RCC 7860 (cell line): Measurements from ENCODE around the gene GNGT2.

Source experiments
- DNase-seq: peaks from one replicate; pipeline ENCODE4 v3.0.0-alpha.2; 2015; ENCODE audit warnings: low spot score
- FAIRE-seq: peaks from 2 replicates; lab custom pipeline; 2012; peaks lifted over from hg19 to GRCh38; lab: Jason Lieb, UNC

Gene GNGT2

GRCh38 chr17:49229805-49230600, 19.6 kb upstream of the GNGT2 start:
- FAIRE-seq (no peak), DNase-seq (no peak)

DNA sequence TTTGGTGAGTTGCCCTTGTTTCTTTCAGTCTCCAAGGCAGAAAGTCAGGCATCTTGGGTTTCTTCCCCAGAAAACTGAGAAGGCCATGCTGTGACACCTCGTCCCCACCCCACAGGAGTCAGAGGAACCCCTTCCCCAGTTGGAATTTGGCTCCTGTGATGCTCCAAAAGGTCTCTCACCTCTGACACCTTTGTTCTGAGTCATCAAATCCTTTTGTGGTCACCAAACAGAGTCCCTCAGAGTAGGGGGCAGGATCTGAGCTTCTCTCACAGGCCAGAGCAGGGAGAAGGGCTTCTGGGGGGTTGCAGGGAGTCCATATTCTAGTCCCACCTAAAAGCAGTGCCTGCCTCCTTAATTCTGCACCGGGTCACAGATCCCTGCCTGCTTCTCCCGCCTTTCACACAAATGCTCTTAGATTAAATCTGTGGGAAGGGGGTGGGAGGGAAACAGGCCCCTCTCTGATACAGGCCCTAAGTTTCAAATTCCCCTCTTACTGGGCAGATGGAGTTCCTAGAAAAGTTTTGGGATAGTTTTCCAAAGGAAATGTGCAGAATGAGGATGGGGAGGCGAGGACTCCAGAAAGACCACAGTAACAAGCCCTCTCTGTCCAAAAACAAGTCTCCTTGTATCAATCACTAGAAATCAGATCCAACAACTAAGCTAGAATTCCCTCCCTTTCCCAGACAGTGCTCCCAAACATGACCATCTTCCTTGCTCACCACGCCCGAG, 18.9 kb upstream of the GNGT2 start:
- FAIRE-seq (no peak), DNase-seq (no peak)

DNA sequence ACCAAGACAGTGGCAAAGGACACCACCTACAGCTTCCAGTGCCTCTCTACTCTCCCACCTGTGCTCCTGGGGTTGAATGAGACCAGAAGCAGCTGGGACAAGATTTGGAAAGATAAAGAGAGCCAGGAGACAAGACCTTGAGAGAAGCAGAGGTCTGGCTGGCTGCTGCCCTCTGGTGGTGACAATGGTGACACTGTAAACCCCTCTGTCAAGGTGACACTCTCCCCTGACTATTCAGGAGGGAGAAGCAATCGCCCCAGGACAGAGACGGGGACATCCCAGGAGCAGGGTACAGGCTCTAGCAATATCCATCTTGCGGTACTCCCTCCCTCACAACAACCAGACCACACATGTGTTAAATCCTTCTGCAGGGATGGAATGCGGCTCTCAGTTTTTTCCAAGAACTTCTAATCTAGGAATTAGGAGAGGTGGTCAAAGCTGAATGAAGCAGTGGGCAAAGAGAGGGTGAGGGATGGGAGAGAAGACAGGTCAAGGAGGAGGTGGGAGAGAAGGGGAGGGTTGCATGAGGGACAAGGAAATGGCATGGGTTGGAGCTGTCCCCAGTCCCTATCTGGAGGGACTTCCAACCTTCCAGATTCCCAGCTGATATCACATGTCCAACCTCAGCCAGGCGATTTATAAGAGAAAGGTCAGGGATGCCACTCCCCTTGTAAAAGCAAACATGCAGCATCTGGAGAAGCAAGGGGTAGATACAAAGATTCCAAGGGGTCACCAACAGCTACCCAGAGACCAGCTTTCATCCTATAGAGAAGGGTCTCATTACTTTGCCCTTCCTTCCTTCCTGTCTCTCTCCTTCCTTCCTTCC, 17.3 kb upstream of the GNGT2 start:
- FAIRE-seq = peak; percentile 20
- peak; percentile 59 for DNase-seq

- DNase-seq (no peak), FAIRE-seq (no peak)
These were observed 16.5 kb upstream of the GNGT2 start for GRCh38 chr17:49226771-49227435.

DNA sequence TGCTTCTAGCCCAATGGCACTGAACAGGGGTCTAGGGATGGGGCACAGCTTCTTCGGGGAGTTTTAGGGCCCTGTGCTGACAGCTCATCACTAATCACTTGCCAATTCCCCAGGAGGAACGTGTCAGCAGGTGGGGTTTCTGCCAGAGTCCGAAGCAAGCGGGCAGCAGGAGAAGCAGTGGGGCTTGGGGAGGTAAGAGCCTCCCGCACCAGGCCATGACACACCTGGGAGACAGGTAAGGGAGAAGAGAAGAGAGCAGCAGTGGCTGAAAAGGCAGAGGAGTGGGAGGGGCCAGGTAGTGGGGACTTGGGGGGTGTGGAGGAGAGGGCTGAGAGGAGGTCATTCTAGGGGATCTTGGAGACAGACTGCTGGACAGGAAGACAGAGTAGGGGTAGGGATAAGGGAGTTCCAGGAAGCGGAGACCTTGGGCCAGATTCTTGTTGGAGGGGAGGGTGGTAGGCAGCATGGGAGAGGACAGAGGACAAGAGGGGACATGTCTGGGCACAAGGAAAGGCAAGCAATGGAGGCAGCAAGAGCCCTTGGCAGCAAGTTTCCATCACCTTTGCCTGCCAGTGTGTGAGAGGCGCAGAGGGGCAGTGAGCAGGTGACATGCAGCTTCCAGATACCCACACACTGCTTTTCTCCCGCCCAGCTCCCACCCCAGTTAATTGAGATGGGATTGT, 15.3 kb upstream of the GNGT2 start:
- DNase-seq = no peak
- FAIRE-seq = no peak

DNA sequence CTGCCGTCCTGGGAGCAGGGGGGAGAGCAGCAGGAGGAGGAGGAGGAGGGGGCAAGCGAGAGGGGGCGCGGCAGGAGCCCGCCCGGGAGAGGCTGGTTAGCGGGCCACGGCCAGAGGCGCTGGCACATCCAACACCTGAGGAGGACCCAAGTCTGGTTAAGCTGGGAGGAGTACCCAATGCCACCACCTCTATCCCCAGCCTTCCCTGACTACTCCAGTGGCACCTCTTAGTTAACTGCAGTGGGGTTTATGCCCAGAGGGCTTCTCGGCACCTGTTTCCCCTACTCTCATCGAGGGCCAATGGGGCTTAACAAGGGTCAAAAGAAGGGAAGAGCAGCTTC, 14.6 kb upstream of the GNGT2 start:
- FAIRE-seq = no peak
- no peak for DNase-seq

- no peak for FAIRE-seq
- no peak for DNase-seq
These were observed 14.0 kb upstream of the GNGT2 start for GRCh38 chr17:49224198-49224996.

DNA sequence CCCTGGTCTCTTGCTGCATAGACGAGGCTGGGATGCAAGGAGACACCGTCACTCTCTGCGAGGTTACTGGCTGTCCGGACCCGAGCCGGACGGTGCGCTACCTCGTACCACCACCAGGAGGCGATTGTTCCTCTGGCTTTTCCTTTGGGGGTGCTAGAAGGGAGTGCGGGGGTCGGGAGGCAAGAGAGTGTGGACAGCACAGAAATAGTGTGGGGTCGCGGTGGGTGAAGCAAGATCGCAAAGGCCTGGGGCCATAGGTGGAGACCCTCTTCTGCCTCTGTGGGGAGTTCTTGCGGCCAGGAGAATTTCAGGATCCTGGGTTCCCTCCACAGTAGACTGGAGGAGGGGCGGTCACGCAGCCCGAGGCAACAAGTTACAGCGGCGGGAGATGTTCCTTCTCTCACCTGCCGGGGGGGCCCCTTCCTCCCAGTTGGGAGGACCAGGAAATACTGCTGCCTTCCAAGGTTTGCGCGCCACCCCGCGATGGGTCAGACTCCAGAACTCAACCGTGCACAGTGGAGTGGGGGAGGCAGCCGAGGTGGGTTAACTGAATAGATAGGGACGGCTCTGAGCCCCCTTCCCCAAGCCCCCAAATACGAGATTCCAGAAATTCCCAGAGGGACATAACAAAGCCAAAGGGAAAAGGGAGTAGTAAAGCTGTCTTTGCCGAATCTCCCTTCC, 13.3 kb upstream of the GNGT2 start:
- DNase-seq = no peak
- no peak for FAIRE-seq

GRCh38 chr17:49223168-49223516, 12.8 kb upstream of the GNGT2 start:
- DNase-seq (no peak), FAIRE-seq (no peak)

DNA sequence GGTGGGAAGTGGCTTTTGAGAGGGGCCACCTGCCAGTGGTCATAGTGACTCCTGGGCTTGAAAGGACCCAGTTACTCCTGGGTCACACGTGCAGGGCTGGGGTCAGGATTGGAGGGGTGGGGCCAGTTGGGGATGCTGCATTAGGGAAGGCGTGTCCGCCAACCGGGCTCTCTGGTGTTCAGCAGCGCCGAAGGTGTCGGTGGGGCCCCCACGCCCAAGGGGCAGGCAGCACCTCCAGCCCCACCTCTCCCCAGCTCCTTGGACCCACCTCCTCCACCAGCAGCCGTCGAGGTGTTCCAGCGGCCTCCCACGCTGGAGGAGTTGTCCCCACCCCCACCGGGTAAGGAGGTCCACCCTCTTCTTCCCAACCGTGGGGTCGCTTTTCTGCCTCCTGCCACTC, 9.6 kb upstream of the GNGT2 start:
- DNase-seq (no peak), FAIRE-seq (no peak)

GRCh38 chr17:49218941-49219913, 8.9 kb upstream of the GNGT2 start:
- DNase-seq = no peak
- no peak for FAIRE-seq

DNA sequence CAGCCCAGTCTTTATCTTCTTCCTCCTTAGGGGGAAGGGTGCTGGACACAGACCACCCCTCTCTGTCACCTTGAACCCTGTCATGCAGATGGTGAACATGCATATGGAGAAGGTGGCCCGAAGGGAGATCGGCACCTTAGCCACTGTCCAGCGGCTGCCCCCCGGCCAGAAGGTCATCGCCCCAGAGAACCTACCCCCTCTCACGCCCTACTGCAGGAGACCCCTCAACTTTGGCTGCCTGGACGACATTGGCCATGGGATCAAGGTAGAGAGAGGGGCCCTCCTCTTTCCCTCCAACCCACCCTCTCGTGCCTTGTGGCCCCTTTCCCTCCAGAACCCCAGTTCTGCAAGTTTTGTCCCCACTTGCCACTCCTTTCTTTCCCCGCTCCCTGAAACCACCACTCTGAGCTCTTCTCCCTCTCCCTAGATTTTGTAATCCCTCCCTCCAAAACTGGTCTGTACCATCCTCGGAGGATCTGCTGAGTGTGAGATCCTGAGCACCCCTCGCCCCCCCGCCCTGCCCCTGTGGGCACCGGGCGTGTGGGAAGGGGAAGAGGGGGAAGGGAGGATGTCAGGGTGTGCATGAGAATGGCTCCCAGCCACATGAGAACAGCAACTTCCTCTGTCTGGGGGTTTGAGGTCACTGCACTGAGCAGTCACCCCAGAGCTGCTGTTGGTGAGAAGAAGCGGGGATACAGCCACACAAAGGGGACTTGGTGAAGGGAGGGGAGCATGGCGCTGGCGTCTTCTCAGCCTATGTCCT, 7.5 kb upstream of the GNGT2 start:
- DNase-seq (no peak), FAIRE-seq (no peak)

DNA sequence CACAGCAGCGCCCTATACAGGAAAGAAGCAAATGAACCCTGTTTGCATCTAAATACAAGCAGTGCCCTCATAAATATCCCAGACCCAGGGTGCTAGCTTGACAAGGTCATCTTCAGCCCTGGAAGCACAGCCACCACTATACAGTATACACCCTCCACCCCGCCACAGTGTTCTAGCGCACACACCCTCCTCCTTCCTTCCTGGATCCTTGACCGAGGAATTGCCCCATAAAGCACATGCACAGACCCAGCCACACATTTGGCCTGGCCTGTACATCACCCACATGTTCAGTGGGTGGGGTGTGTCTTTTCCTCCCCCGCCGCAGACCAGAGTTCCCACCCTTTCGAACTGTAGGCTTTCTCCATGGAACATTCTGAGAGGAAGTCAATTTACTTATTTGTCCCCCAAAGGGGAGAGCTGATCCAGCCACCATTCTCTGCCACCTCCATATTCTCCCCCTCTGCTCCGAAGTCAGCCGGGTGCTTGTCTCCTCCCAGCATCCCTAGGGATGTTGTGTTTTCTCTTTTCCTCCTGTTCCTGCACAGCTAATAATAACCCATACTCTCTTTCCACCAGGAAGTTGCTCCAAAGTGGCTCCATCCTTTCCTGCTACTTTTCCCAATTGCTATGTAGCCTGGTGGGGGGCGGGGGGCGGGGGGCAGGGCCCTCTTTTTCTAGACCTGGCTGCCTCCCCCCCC, 6.7 kb upstream of the GNGT2 start:
- FAIRE-seq (no peak), DNase-seq (no peak)

- DNase-seq = no peak
- FAIRE-seq = no peak
These were observed 6.1 kb upstream of the GNGT2 start for GRCh38 chr17:49216482-49216881.

DNA sequence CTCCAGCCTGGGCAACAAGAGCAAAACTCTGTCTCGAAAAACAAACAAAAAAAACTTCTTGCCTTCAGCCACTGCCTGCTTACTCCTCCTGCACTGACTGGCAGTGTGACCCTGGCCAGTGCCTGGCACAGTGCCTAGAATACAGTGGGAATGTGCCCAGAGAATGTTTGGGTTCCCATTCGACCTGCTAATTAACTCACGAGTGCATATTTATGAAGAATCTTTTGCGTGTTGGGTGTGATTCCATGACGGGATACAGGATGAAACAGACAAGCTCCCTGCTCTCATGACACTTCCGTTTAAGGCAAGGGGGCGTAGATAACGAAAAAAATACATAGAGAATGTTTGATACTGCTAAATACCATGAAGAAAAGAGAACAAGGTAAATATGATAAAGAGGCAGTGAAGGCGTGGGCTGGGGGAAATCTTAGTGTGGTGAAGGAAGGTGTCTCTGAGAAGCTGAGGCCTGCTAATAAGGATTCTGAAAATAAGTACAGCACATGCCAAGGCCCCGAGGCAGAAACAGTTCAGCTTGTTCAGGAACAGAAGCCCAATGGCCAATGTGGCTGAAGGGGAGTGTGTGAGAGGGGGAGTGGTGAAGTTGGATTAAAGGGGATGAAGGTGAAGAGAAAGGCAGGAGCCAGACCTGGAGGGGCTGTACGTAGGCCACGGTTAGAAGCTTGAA, 4.4 kb upstream of the GNGT2 start:
- DNase-seq (no peak), FAIRE-seq (no peak)

- no peak for FAIRE-seq
- DNase-seq = no peak
These were observed 3.5 kb upstream of the GNGT2 start for GRCh38 chr17:49213847-49214246.
